SK-MEL-5 (cell line): ENCODE measurements around the gene ZBTB34. TPM values are rescaled to one million over a fixed set of nuclear protein-coding genes. Genes with fewer than 3 reads are reported as not detected.
A peak's percentile ranks its signal among the peaks of the same experiment; 100 is the strongest.

Experiments
- DNase-seq: peaks from one replicate; pipeline ENCODE4 v3.0.0-alpha.2; 2016; ENCODE audit warnings: low read depth, low spot score
- in situ Hi-C: cut with HindIII; loops from 2 replicates; pipeline ENCODE4 v1.10.0; 2016; ENCODE audit warnings: low sequenced_read_pairs, high pct_unique_total_duplicates, low pct_unique_long_range_greater_than_20kb
- total RNA-seq: library from RNA; depleted of rRNA; stranded (reverse); fragments of >200 nt; shearing (Covaris generic); gene quantifications from 2 replicates; pipeline ENCODE4 v1.2.3, GENCODE V29; 2014

The ZBTB34 gene
- total RNA-seq, 1 experiment from 2014 or later = 7.4 TPM

- DNase-seq = no peak
- in situ Hi-C loops = no loop called here
Observed at GRCh38 chr9:126862104-126862761, 1.8 kb downstream of the ZBTB34 start.

- DNase-seq = no peak
- in situ Hi-C loops = no loop called here
Observed at GRCh38 chr9:126864771-126865170, 4.3 kb downstream of the ZBTB34 start.

GRCh38 chr9:126869368-126869767 lies 8.9 kb downstream of the ZBTB34 start:
- no peak for DNase-seq
- in situ Hi-C loops = no loop called here

GRCh38 chr9:126872516-126872915 lies 12.1 kb downstream of the ZBTB34 start:
- in situ Hi-C loops = no loop called here
- no peak for DNase-seq

GRCh38 chr9:126874546-126875314 lies 14.3 kb downstream of the ZBTB34 start:
- in situ Hi-C loops = no loop called here
- no peak for DNase-seq

GRCh38 chr9:126875756-126876510 lies 15.5 kb downstream of the ZBTB34 start:
- no peak for DNase-seq

GRCh38 chr9:126876531-126876930 lies 16.1 kb downstream of the ZBTB34 start:
- no peak for DNase-seq
- in situ Hi-C loops = no loop called here

More at GRCh38 chr9:126875756-126876510, 15.5 kb downstream of the ZBTB34 start:
- in situ Hi-C loops = no loop called here

- in situ Hi-C loops = no loop called here
- DNase-seq = no peak
Observed at GRCh38 chr9:126877418-126877817, 17.0 kb downstream of the ZBTB34 start.

GRCh38 chr9:126879288-126879687 lies 18.8 kb downstream of the ZBTB34 start:
- DNase-seq = no peak
- in situ Hi-C loops = no loop called here

- in situ Hi-C loops = no loop called here
- no peak for DNase-seq
Observed at GRCh38 chr9:126880226-126880946, 19.9 kb downstream of the ZBTB34 start.

GRCh38 chr9:126880947-126881332 lies 20.5 kb downstream of the ZBTB34 start:
- in situ Hi-C loops = no loop called here
- no peak for DNase-seq

GRCh38 chr9:126882746-126883145 lies 22.3 kb downstream of the ZBTB34 start:
- in situ Hi-C loops = no loop called here
- no peak for DNase-seq

GRCh38 chr9:126883636-126884035 lies 23.2 kb downstream of the ZBTB34 start:
- in situ Hi-C loops = no loop called here

GRCh38 chr9:126885131-126885641 lies 24.7 kb downstream of the ZBTB34 start:
- peak; percentile 80 for DNase-seq
- in situ Hi-C loops = no loop called here

More at GRCh38 chr9:126883636-126884035, 23.2 kb downstream of the ZBTB34 start:
- peak; percentile 65 for DNase-seq

GRCh38 chr9:126886034-126886822 lies 25.8 kb downstream of the ZBTB34 start:
- DNase-seq = no peak
- in situ Hi-C loops = no loop called here

GRCh38 chr9:126886897-126887296 lies 26.5 kb downstream of the ZBTB34 start:
- in situ Hi-C loops = no loop called here
- DNase-seq = no peak

- in situ Hi-C loops = no loop called here
- DNase-seq = no peak
Observed at GRCh38 chr9:126891676-126892075, 31.2 kb downstream of the ZBTB34 start.
